Mesenchymal stem cell (in vitro differentiated cells and primary cell): ENCODE data around the gene SMTN.

Source experiments
- DNase-seq: peaks from one replicate; pipeline ENCODE4 v3.0.0-alpha.2; 2013
- H2AFZ ChIP-seq: one replicate; pipeline ENCODE4 v1.6.1; 2013; ENCODE audit warnings: low read depth, mild to moderate bottlenecking, control low read depth, inconsistent platforms, low read length, moderate library complexity
- H2AK5ac ChIP-seq: 2 replicates; pipeline ENCODE4 v1.6.1; 2013; ENCODE audit warnings: low read length, moderate library complexity, mild to moderate bottlenecking, inconsistent platforms; ENCODE audit not compliant: severe bottlenecking
- H2BK120ac ChIP-seq: one replicate; pipeline ENCODE4 v1.6.1; 2013; ENCODE audit warnings: low read depth, mild to moderate bottlenecking, inconsistent platforms, low read length, moderate library complexity
- H2BK12ac ChIP-seq, 2 experiments: one replicate each; pipeline ENCODE4 v1.6.1; 2013; ENCODE audit warnings: inconsistent platforms in 2 of 2, low read length in 2 of 2, mild to moderate bottlenecking in 2 of 2, moderate library complexity in 2 of 2, control low read depth in 1 of 2
- H2BK15ac ChIP-seq: one replicate; pipeline ENCODE4 v1.6.1; 2013; ENCODE audit warnings: mild to moderate bottlenecking, low read depth, inconsistent platforms; ENCODE audit not compliant: poor library complexity, severe bottlenecking
- H2BK5ac ChIP-seq: 2 replicates; pipeline ENCODE4 v1.6.1; 2013; ENCODE audit warnings: low read depth, mild to moderate bottlenecking, low read length, control low read depth, inconsistent platforms; ENCODE audit not compliant: poor library complexity, severe bottlenecking
- H3K14ac ChIP-seq, 2 experiments: one replicate each; pipeline ENCODE4 v1.6.1; 2013; ENCODE audit warnings: inconsistent platforms in 2 of 2, low read length in 2 of 2, control low read depth in 1 of 2, mild to moderate bottlenecking in 1 of 2, moderate library complexity in 1 of 2
- H3K18ac ChIP-seq, 2 experiments: one replicate each; pipeline ENCODE4 v1.6.1; 2013; ENCODE audit warnings: inconsistent platforms in 2 of 2, low read length in 2 of 2, control low read depth in 1 of 2, low read depth in 1 of 2, mild to moderate bottlenecking in 1 of 2
- H3K23ac ChIP-seq, 2 experiments: one replicate each; pipeline ENCODE4 v1.6.1; 2013; ENCODE audit warnings: inconsistent platforms in 2 of 2, low read length in 2 of 2, mild to moderate bottlenecking in 2 of 2, moderate library complexity in 2 of 2, control low read depth in 1 of 2
- H3K27ac ChIP-seq: 2 replicates; pipeline ENCODE4 v1.5.1; 2013; ENCODE audit warnings: mild to moderate bottlenecking, moderate library complexity, low read length, control low read depth, inconsistent platforms; ENCODE audit not compliant: poor library complexity, severe bottlenecking
- H3K27me3 ChIP-seq, 2 experiments: 2 replicates each; pipeline versions ENCODE4 v1.6.1 to v1.7.0; 2013; ENCODE audit warnings: low read length in 2 of 2, mild to moderate bottlenecking in 2 of 2, moderate library complexity in 2 of 2, control low read depth in 1 of 2, inconsistent platforms in 1 of 2; ENCODE audit not compliant: control insufficient read depth in 1 of 2, insufficient read depth in 1 of 2
- H3K36me3 ChIP-seq, 2 experiments: 2 replicates each; pipeline versions ENCODE4 v1.6.1 to v1.7.0; 2013; ENCODE audit warnings: low read length in 2 of 2, control low read depth in 1 of 2, inconsistent platforms in 1 of 2, low read depth in 1 of 2, mild to moderate bottlenecking in 1 of 2; ENCODE audit not compliant: insufficient read depth in 2 of 2, control insufficient read depth in 1 of 2
- H3K4ac ChIP-seq, 2 experiments: one replicate each; pipeline ENCODE4 v1.6.1; 2013; ENCODE audit warnings: inconsistent platforms in 2 of 2, low read length in 2 of 2, mild to moderate bottlenecking in 2 of 2, moderate library complexity in 2 of 2, control low read depth in 1 of 2, low read depth in 1 of 2
- H3K4me1 ChIP-seq: 2 replicates; pipeline ENCODE4 v1.6.1; 2013; ENCODE audit warnings: low read depth, low read length, control low read depth; ENCODE audit not compliant: control insufficient read depth, insufficient read depth
- H3K4me2 ChIP-seq: 2 replicates; pipeline ENCODE4 v1.6.1; 2013; ENCODE audit warnings: low read length, mild to moderate bottlenecking, inconsistent platforms; ENCODE audit not compliant: poor library complexity, severe bottlenecking
- H3K4me3 ChIP-seq, 2 experiments: 2 replicates each; pipeline versions ENCODE4 v1.5.1 to v1.7.0; 2013; ENCODE audit warnings: low read length in 2 of 2, mild to moderate bottlenecking in 2 of 2, control low read depth in 1 of 2, low read depth in 1 of 2; ENCODE audit not compliant: insufficient read depth in 1 of 2
- H3K79me1 ChIP-seq: replicated peaks from 2 replicates; pipeline ENCODE4 v1.6.1; 2013; ENCODE audit warnings: mild to moderate bottlenecking, control low read depth, low read length, inconsistent platforms; ENCODE audit not compliant: poor library complexity, severe bottlenecking
- H3K9ac ChIP-seq: 2 replicates; pipeline ENCODE4 v1.7.0; 2013; ENCODE audit warnings: mild to moderate bottlenecking, low read length, moderate library complexity
- H3K9me3 ChIP-seq: 2 replicates; pipeline ENCODE4 v1.7.0; 2013; ENCODE audit warnings: mild to moderate bottlenecking, low read length; ENCODE audit not compliant: control insufficient read depth
- H4K8ac ChIP-seq: one replicate; pipeline ENCODE4 v1.6.1; 2013; ENCODE audit warnings: inconsistent platforms, mild to moderate bottlenecking, low read length, moderate library complexity
- H4K91ac ChIP-seq: one replicate; pipeline ENCODE4 v1.6.1; 2013; ENCODE audit warnings: mild to moderate bottlenecking, low read length, inconsistent platforms
- WGBS: methylation state at CpG from one replicate; pipeline ENCODE4 v1.1.7; 2013; ENCODE audit warnings: mixed read lengths; 5-methylcytosine and 5-hydroxymethylcytosine counted together

SMTN gene

DNA sequence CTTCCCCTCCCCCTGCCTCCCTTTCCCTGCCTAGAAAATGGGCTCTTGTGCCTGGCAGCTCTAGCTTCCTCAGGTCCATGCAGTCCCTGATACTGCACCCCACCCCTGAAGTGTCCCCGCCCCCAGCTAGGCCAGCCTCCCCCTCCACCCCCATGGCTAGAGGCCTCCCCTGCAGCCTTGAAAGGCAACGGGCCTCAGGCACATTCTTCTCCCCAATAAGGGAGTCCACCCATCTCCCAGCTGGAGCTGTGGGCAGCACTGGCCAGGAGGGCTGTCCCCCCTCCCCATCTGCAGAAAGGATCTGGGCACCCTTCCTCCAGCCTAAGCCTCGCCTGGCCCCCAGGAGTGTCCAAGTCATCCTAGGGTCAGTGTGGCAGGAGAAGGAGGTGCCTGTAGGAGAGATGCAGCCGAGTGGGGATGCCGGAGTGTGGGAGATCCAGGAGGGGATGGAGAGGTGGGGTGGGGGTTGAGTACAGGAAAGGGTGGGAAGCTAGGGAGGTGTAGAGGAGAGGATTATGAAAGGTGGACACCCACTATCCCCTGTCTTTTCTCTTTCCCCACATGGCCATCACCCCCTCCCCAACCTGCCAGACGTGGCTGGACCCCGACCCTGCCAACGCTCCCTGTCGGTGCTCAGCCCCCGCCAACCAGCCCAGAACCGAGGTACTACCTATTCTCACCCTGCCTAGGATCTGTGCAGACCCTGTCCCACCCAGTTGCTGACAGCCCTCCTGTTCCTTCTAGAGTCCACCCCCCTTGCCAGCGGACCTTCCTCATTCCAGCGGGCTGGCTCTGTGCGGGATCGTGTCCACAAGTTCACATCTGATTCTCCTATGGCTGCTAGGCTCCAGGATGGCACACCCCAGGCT is 9.3 kb downstream of the SMTN start:
- DNase-seq = no peak

DNA sequence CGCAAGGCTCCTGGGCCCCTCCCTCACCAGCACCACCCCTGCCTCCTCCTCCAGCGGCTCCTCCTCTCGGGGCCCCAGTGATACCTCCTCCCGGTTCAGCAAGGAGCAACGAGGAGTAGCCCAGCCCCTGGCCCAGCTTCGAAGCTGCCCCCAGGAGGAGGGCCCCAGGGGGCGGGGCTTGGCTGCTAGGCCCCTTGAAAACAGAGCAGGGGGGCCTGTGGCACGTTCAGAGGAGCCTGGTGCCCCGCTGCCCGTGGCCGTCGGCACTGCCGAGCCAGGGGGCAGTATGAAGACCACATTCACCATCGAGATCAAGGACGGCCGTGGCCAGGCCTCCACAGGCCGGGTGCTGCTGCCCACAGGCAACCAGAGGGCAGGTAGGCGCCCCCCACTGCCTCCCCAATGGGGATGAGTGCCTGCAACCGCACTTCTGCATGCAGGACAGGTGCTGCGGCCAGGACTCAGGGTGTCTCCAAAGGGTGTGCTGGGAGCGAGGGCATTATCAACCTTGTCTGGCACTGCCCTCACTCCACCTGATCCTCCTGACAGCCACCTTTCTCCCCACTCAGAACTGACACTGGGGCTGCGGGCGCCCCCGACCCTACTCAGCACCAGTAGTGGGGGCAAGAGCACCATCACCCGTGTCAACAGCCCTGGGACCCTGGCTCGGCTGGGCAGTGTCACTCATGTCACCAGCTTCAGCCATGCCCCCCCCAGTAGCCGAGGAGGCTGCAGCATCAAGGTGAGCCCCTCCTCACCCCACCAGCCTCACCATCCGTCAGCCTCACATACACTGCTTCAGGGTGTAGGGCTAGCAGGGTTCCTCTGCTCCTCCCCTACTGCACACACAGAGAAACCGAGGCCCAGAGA is 10.2 kb downstream of the SMTN start:
- H3K4ac ChIP-seq = no peak overlapping the region
- WGBS = 86% methylated on average over 29 of the region's 29 CpGs
- H4K91ac ChIP-seq = no peak overlapping the region
- no peak overlapping the region for H2AK5ac ChIP-seq
- H3K23ac ChIP-seq = no peak overlapping the region
- no peak overlapping the region for H2BK5ac ChIP-seq
- no peak for DNase-seq
- H3K4me3 ChIP-seq = no peak overlapping the region
- no peak overlapping the region for H3K18ac ChIP-seq
- no peak overlapping the region for H3K27ac ChIP-seq
- no peak overlapping the region for H3K9ac ChIP-seq
- no peak overlapping the region for H2BK120ac ChIP-seq
- H3K4me2 ChIP-seq = no peak overlapping the region
- no peak overlapping the region for H2BK15ac ChIP-seq
- peaks cover 96 to 99% of the 10 kb centered on the region in 2 experiments for H3K36me3 ChIP-seq
- H3K9me3 ChIP-seq = no peaks in the 10 kb centered on the region
- H2BK12ac ChIP-seq = no peak overlapping the region
- no peak overlapping the region for H4K8ac ChIP-seq
- peaks cover 22% of the 10 kb centered on the region for H3K4me1 ChIP-seq
- H2AFZ ChIP-seq = no peak overlapping the region
- H3K79me1 ChIP-seq = peaks cover 64% of the 10 kb centered on the region
- no peaks in the 10 kb centered on the region for H3K27me3 ChIP-seq
- H3K14ac ChIP-seq = no peak overlapping the region

More for the DNA sequence above, 9.3 kb downstream of the SMTN start:
- no peak overlapping the region for H3K27ac ChIP-seq
- no peak overlapping the region for H3K4me2 ChIP-seq
- no peak overlapping the region for H2BK12ac ChIP-seq
- H3K4me1 ChIP-seq = peaks cover 29% of the 10 kb centered on the region
- H3K14ac ChIP-seq = no peak overlapping the region
- no peaks in the 10 kb centered on the region for H3K9me3 ChIP-seq
- H3K27me3 ChIP-seq = no peaks in the 10 kb centered on the region
- peaks cover 60% of the 10 kb centered on the region for H3K79me1 ChIP-seq
- no peak overlapping the region for H4K8ac ChIP-seq
- H3K23ac ChIP-seq = no peak overlapping the region
- H2BK5ac ChIP-seq = no peak overlapping the region
- H2AK5ac ChIP-seq = no peak overlapping the region
- no peak overlapping the region for H2AFZ ChIP-seq
- WGBS = 93% methylated on average over 14 of the region's 15 CpGs
- no peak overlapping the region for H3K18ac ChIP-seq
- no peak overlapping the region for H3K4me3 ChIP-seq
- peak overlapping the region; percentile 46 for H4K91ac ChIP-seq
- no peak overlapping the region for H3K9ac ChIP-seq
- H2BK120ac ChIP-seq = no peak overlapping the region
- peaks cover 90 to 98% of the 10 kb centered on the region in 2 experiments for H3K36me3 ChIP-seq
- H2BK15ac ChIP-seq = no peak overlapping the region
- no peak overlapping the region for H3K4ac ChIP-seq

GRCh38 chr22:31092161-31092560 is 11.0 kb downstream of the SMTN start:
- Histone ChIP-seq H3K79me1 (peaks cover 65% of the 10 kb centered on the region), H3K36me3 (peaks cover 97 to 99% of the 10 kb centered on the region in 2 experiments), H3K27me3 (no peaks in the 10 kb centered on the region), H3K27ac (no peak overlapping the region), H2BK12ac (no peak overlapping the region), H3K18ac (no peak overlapping the region), H2BK120ac (no peak overlapping the region), H3K23ac (no peak overlapping the region), H2AFZ (no peak overlapping the region), H3K4me2 (no peak overlapping the region), H3K4me3 (no peak overlapping the region), H2BK15ac (no peak overlapping the region), H3K14ac (no peak overlapping the region), H3K9me3 (no peaks in the 10 kb centered on the region), H2BK5ac (no peak overlapping the region), H2AK5ac (no peak overlapping the region), H3K4me1 (peaks cover 17% of the 10 kb centered on the region), H3K4ac (no peak overlapping the region), H4K91ac (no peak overlapping the region), H4K8ac (no peak overlapping the region), H3K9ac (no peak overlapping the region)
- whole genome bisulfite sequencing = 97% methylated on average over 8 of the region's 9 CpGs
- no peak for DNase-seq
